Colonic mucosa (tissue), 4 donors: ENCODE measurements around the gene TRAPPC2. TPM values are rescaled to one million over a fixed set of nuclear protein-coding genes. Genes with fewer than 3 reads are reported as not detected.
"Not testable (repeated sequence)": the region's sequence is repeated elsewhere in the genome, so short reads cannot be mapped to it uniquely, and the experiment has no call there.

Experiments used
- DNase-seq: peaks from one replicate; pipeline ENCODE4 v3.0.0-alpha.2; 2020
- H3K27ac ChIP-seq: fragments of 200-600 bp; one replicate; pipeline ENCODE4 v1.8.0; 2021
- H3K27me3 ChIP-seq: fragments of 200-600 bp; one replicate; pipeline ENCODE4 v1.8.0; 2021
- H3K36me3 ChIP-seq: fragments of 200-600 bp; one replicate; pipeline ENCODE4 v1.8.0; 2021
- H3K4me1 ChIP-seq: fragments of 200-600 bp; one replicate; pipeline ENCODE4 v1.8.0; 2021; ENCODE audit warnings: mild to moderate bottlenecking
- H3K4me3 ChIP-seq: fragments of 200-600 bp; one replicate; pipeline ENCODE4 v1.8.0; 2021
- H3K9ac ChIP-seq, 2 donors: one replicate each; pipeline ENCODE4 v1.7.0; 2013; ENCODE audit warnings: control low read depth in 2 of 2, low read depth in 2 of 2, low read length in 2 of 2
- H3K9me3 ChIP-seq: fragments of 200-600 bp; one replicate; pipeline ENCODE4 v1.8.0; 2021
- CTCF ChIP-seq: fragments of 200-600 bp; IDR thresholded peaks from one replicate; pipeline ENCODE4 v1.8.0; 2022; ENCODE audit warnings: antibody characterized with exemption, mild to moderate bottlenecking
- intact Hi-C: fragments of 100-400 bp; cut with DNase I; formaldehyde crosslinking; loops from one replicate; pipeline ENCODE4 v1.14.1; 2022
- total RNA-seq, 2 donors: library from RNA; stranded (reverse); fragmentation: NEBNext Ultra II Directional in 1 of 2; extraction: Animal tissue kit (Norgen Biotek cat#: 25700) in 1 of 2; gene quantifications; one replicate each; pipeline ENCODE4 v1.2.1, GENCODE V29; 2021
- donor health status: healthy.
- donor health status: DM: no; HTN: no; CAD: no.
- donor health status: DM: no; HTN: no; CAD: no.

Gene TRAPPC2
- total RNA-seq, 2 donors from 2014 or later, result 20.4 to 20.9 TPM

- H3K4me3 ChIP-seq, result no peak overlapping the region
- H3K9ac ChIP-seq, result no peak overlapping the region
- no peaks in the 10 kb centered on the region for H3K36me3 ChIP-seq
- no peak for TF ChIP-seq CTCF
- H3K4me1 ChIP-seq, result no peaks in the 10 kb centered on the region
- intact Hi-C loops, result loop anchor here (5.0 kb wide), 1 partner anchor 75 kb away; no protein-coding TSS in a partner anchor
- no peak for DNase-seq
- no peaks in the 10 kb centered on the region for H3K27me3 ChIP-seq
- no peak overlapping the region for H3K27ac ChIP-seq
- H3K9me3 ChIP-seq, result no peaks in the 10 kb centered on the region
Measured at GRCh38 chrX:13732246-13733067, 2.0 kb downstream of the TRAPPC2 start.

GRCh38 chrX:13730523-13730922 is 3.9 kb downstream of the TRAPPC2 start:
- H3K9me3 ChIP-seq, H3K27ac ChIP-seq, H3K36me3 ChIP-seq, H3K9ac ChIP-seq, H3K27me3 ChIP-seq, H3K4me1 ChIP-seq, H3K4me3 ChIP-seq, DNase-seq: not testable (repeated sequence)
- intact Hi-C loops, result loop anchor here (5.0 kb wide), 1 partner anchor 73 kb away; no protein-coding TSS in a partner anchor

GRCh38 chrX:13726583-13726982 is 7.8 kb downstream of the TRAPPC2 start:
- DNase-seq, H3K27ac ChIP-seq, H3K9ac ChIP-seq, H3K4me1 ChIP-seq, intact Hi-C loops, H3K36me3 ChIP-seq, H3K27me3 ChIP-seq, H3K4me3 ChIP-seq, H3K9me3 ChIP-seq: not testable (repeated sequence)

GRCh38 chrX:13724878-13725277 is 9.5 kb downstream of the TRAPPC2 start:
- H3K27me3 ChIP-seq, H3K36me3 ChIP-seq, H3K4me1 ChIP-seq, DNase-seq, H3K4me3 ChIP-seq, H3K9me3 ChIP-seq, H3K27ac ChIP-seq, intact Hi-C loops, H3K9ac ChIP-seq: not testable (repeated sequence)

GRCh38 chrX:13721819-13722519 is 12.5 kb downstream of the TRAPPC2 start:
- Histone ChIP-seq H3K27ac (peak overlapping the region; percentile 1), H3K9ac (no peak overlapping the region)

GRCh38 chrX:13721371-13721770 is 13.0 kb downstream of the TRAPPC2 start:
- DNase-seq, result no peak
- no peak overlapping the region for H3K27ac ChIP-seq
- intact Hi-C loops, result no loop called here
- H3K9ac ChIP-seq, result no peak overlapping the region
- H3K27me3 ChIP-seq, result no peaks in the 10 kb centered on the region
- peaks cover 5% of the 10 kb centered on the region for H3K36me3 ChIP-seq
- no peak for TF ChIP-seq CTCF
- no peak overlapping the region for H3K4me3 ChIP-seq
- no peaks in the 10 kb centered on the region for H3K9me3 ChIP-seq
- H3K4me1 ChIP-seq, result no peaks in the 10 kb centered on the region

More at GRCh38 chrX:13721819-13722519, 12.5 kb downstream of the TRAPPC2 start:
- Histone ChIP-seq H3K27me3 (no peaks in the 10 kb centered on the region), H3K9me3 (no peaks in the 10 kb centered on the region), H3K4me3 (no peak overlapping the region), H3K36me3 (peaks cover 5% of the 10 kb centered on the region), H3K4me1 (no peaks in the 10 kb centered on the region)
- DNase-seq, result no peak
- intact Hi-C loops, result no loop called here
- no peak for TF ChIP-seq CTCF
